HepG2 (cell line): ENCODE measurements around the gene HLA-DPB1. TPM values are rescaled to one million over a fixed set of nuclear protein-coding genes. Genes with fewer than 3 reads are reported as not detected.

Source experiments
- ATAC-seq: fragments of 200-7000 bp; cut with Tn5 transposase; 3 replicates; pipeline ENCODE4 v1.9.1; 2020; ENCODE audit warnings: mild to moderate bottlenecking, moderate library complexity
- BruUV-seq: library from RNA; stranded (reverse); fragments of 400-500 nt; replicated peaks from 2 replicates; lab custom pipeline; 2021; lab: Mats Ljungman, UMichigan
- CTCF ChIA-PET: fragments of 300-600 bp; formaldehyde crosslinking; extraction: SDS; loops from one replicate; lab custom pipeline; 2021; ENCODE audit warnings: low total read pairs, inconsistent platforms, low intra/inter-chr PET ratio; lab: Yijun Ruan, JAX
- POLR2A ChIA-PET: fragments of 350-600 bp; sonication (Branson Sonifier 250); formaldehyde crosslinking; loops from one replicate; lab custom pipeline; 2020; ENCODE audit warnings: antibody characterized with exemption, inconsistent platforms; lab: Yijun Ruan, JAX
- DNase-seq: peaks from one replicate; pipeline ENCODE4 v3.0.0-alpha.2; 2015; ENCODE audit warnings: low spot score
- FAIRE-seq: peaks from 3 replicates; lab custom pipeline; 2011; peaks lifted over from hg19 to GRCh38; lab: Jason Lieb, UNC
- H2AFZ ChIP-seq: one replicate; pipeline ENCODE4 v1.6.1; 2011; ENCODE audit warnings: low read length, inconsistent platforms
- H3K27ac ChIP-seq: fragments of 300-600 bp; 3 replicates; pipeline ENCODE4 v1.8.0; 2011; ENCODE audit warnings: mixed run types, mild to moderate bottlenecking, mixed read lengths, low read length, inconsistent platforms; ENCODE audit not compliant: insufficient read depth; ENCODE audit errors: extremely low read length
- H3K27me3 ChIP-seq, 2 experiments: fragments of 200-600 bp in 1 of 2; 2 replicates in 1 of 2; 3 replicates in 1 of 2; pipeline versions ENCODE4 v1.6.0 to v1.8.0; 2011; ENCODE audit warnings: low read length in 2 of 2, mild to moderate bottlenecking in 2 of 2, moderate library complexity in 2 of 2, inconsistent platforms in 1 of 2; ENCODE audit not compliant: insufficient read depth in 2 of 2, control insufficient read depth in 1 of 2
- H3K36me3 ChIP-seq, 2 experiments: fragments of 200-600 bp in 1 of 2; replicated peaks in 1 of 2; 2 replicates in 1 of 2; 3 replicates in 1 of 2; pipeline versions ENCODE4 v1.5.1 to v1.8.0; 2011; ENCODE audit warnings: low read length in 2 of 2, inconsistent platforms in 1 of 2; ENCODE audit not compliant: insufficient read depth in 2 of 2, control insufficient read depth in 1 of 2
- H3K4me1 ChIP-seq: 2 replicates; pipeline ENCODE4 v1.5.1; 2012; ENCODE audit warnings: low read length, inconsistent platforms; ENCODE audit not compliant: insufficient read depth
- H3K4me2 ChIP-seq: 2 replicates; pipeline ENCODE4 v1.6.0; 2011; ENCODE audit warnings: low read depth, low read length, inconsistent platforms
- H3K4me3 ChIP-seq, 3 experiments: fragments of 200-600 bp in 1 of 3; sonication (generic), shearing (Covaris generic) in 1 of 3; replicated peaks in 1 of 3; 2 replicates each; pipeline ENCODE4 v1.5.1; 2011 to 2016; ENCODE audit warnings: low read length in 3 of 3, inconsistent platforms in 2 of 3, low read depth in 2 of 3, mild to moderate bottlenecking in 2 of 3, control low read depth in 1 of 3, mixed read lengths in 1 of 3; ENCODE audit not compliant: insufficient read depth in 1 of 3
- H3K79me2 ChIP-seq: one replicate; pipeline ENCODE4 v1.6.1; 2011; ENCODE audit warnings: low read length, inconsistent platforms; ENCODE audit not compliant: insufficient read depth
- H3K9ac ChIP-seq: 2 replicates; pipeline ENCODE4 v1.6.0; 2011; ENCODE audit warnings: mild to moderate bottlenecking, low read depth, low read length, inconsistent platforms; ENCODE audit not compliant: insufficient read depth
- H3K9me3 ChIP-seq: 2 replicates; pipeline ENCODE4 v1.5.1; 2012; ENCODE audit warnings: mild to moderate bottlenecking, low read length
- H4K20me1 ChIP-seq: 2 replicates; pipeline ENCODE4 v1.6.0; 2011; ENCODE audit warnings: inconsistent platforms, mild to moderate bottlenecking, low read length, moderate library complexity; ENCODE audit not compliant: insufficient read depth
- NAIF1 ChIP-seq: sonication (generic); formaldehyde crosslinking; IDR thresholded peaks from 2 replicates; pipeline ENCODE4 v1.5.0; 2020; ENCODE audit warnings: mild to moderate bottlenecking, missing genetic modification reagents, borderline replicate concordance
- NFAT5 ChIP-seq: sonication (generic); formaldehyde crosslinking; IDR thresholded peaks from 2 replicates; pipeline ENCODE4 v1.4.0; 2020; ENCODE audit warnings: missing genetic modification reagents
- NFE2L2 ChIP-seq: fragments of 150-350 bp; IDR thresholded peaks from 2 replicates; pipeline ENCODE4 v1.6.1; 2014; ENCODE audit warnings: low read length
- NR3C1 ChIP-seq: sonication (generic); formaldehyde crosslinking; IDR thresholded peaks from 2 replicates; pipeline ENCODE4 v1.4.0; 2020; ENCODE audit warnings: missing genetic modification reagents
- PAX8 ChIP-seq: sonication (generic); formaldehyde crosslinking; IDR thresholded peaks from 2 replicates; pipeline ENCODE4 v1.8.0; 2022; ENCODE audit warnings: mild to moderate bottlenecking, missing genetic modification reagents, borderline replicate concordance
- PBX2 ChIP-seq: IDR thresholded peaks from 2 replicates; pipeline ENCODE4 v1.6.1; 2016; ENCODE audit warnings: control low read depth
- RAD21 ChIP-seq: fragments of 450-650 bp; formaldehyde crosslinking; IDR thresholded peaks from 2 replicates; pipeline ENCODE4 v1.5.0; 2020; ENCODE audit warnings: mild to moderate bottlenecking
- REL ChIP-seq: sonication (generic); formaldehyde crosslinking; conservative IDR thresholded peaks from 2 replicates; pipeline ENCODE4 v1.8.0; 2022; ENCODE audit warnings: mild to moderate bottlenecking, missing genetic modification reagents, moderate library complexity
- ZNF224 ChIP-seq: sonication (generic); formaldehyde crosslinking; IDR thresholded peaks from 2 replicates; pipeline ENCODE4 v1.5.0; 2020; ENCODE audit warnings: mild to moderate bottlenecking, missing genetic modification reagents
- WGBS: methylation state at CpG from one replicate; pipeline ENCODE4 v1.1.6; 2017; ENCODE audit warnings: low lambda C conversion rate; 5-methylcytosine and 5-hydroxymethylcytosine counted together
- in situ Hi-C: cut with HindIII; loops from 2 replicates; pipeline ENCODE4 v1.10.0; 2017; ENCODE audit warnings: low pct_unique_long_range_greater_than_20kb; ENCODE audit not compliant: extremely low pct_ligation_motif_present
- intact Hi-C: fragments of 100-400 bp; cut with micrococcal nuclease; formaldehyde crosslinking; loops from one replicate; pipeline ENCODE4 v1.10.0; 2022; ENCODE audit not compliant: unreplicated experiment
- polyA plus RNA-seq, 8 experiments: library from polyadenylated mRNA; depleted of rRNA in 3 of 8; stranded (reverse) in 7 of 8; unstranded in 1 of 8; fragments of >200 nt; fragmentation: Illumina TruSeq in 4 of 8; extraction: Trizol in 4 of 8; gene quantifications; 2 replicates each; pipeline versions ENCODE4 v1.2.1 to v1.2.3, GENCODE V29; 2011 to 2016; ENCODE audit warnings: low read depth in 4 of 8, missing spikeins in 1 of 8, mixed read lengths in 1 of 8; ENCODE audit not compliant: insufficient read depth in 1 of 8
- total RNA-seq, 5 experiments: library from RNA; depleted of rRNA; stranded (reverse); fragments of >200 nt; fragmentation: Illumina TruSeq; extraction: Trizol; gene quantifications; 2 replicates each; pipeline ENCODE4 v1.2.3, GENCODE V29; 2016; ENCODE audit warnings: low read depth in 1 of 5
- TF ChIP-seq, protein P1 (sequence below): sonication (generic); formaldehyde crosslinking; IDR thresholded peaks from 2 replicates; pipeline ENCODE4 v1.8.0; 2022; ENCODE audit warnings: low read depth, missing genetic modification reagents
- TF ChIP-seq, protein P2 (sequence below): IDR thresholded peaks from 2 replicates; pipeline ENCODE4 v1.6.1; 2012; ENCODE audit warnings: inconsistent platforms

HLA-DPB1 gene
- total and polyA plus RNA-seq, 2 of the 13 experiments (the other 11 are each of a cell fraction or from before 2014, with no cell fraction given) = not detected

- no peak overlapping the region for H2AFZ ChIP-seq
- DNase-seq (no peak), FAIRE-seq (no peak), ATAC-seq (no peak)
- intact Hi-C loops (no loop called here), in situ Hi-C loops (no loop called here)
- H3K36me3 ChIP-seq = no peaks in the 10 kb centered on the region
- H3K9ac ChIP-seq = no peak overlapping the region
- POLR2A ChIA-PET = no interaction called here
- no TSS peak for BruUV-seq
- no peaks in the 10 kb centered on the region for H4K20me1 ChIP-seq
- no peaks in the 10 kb centered on the region for H3K4me1 ChIP-seq
- H3K4me3 ChIP-seq = no peak overlapping the region
- CTCF ChIA-PET = no interaction called here
- H3K9me3 ChIP-seq = no peaks in the 10 kb centered on the region
- H3K27ac ChIP-seq = no peak overlapping the region
- H3K79me2 ChIP-seq = no peaks in the 10 kb centered on the region
- H3K27me3 ChIP-seq = peaks cover 0 to 12% of the 10 kb centered on the region in 2 experiments; a peak in 1 of 5 replicates
- 85% methylated on average over 2 of the region's 2 CpGs for WGBS
- TF ChIP-seq RAD21 (CRISPR knock-in tag) (no peak), ZNF224 (CRISPR knock-in tag) (no peak), NR3C1 (CRISPR knock-in tag) (no peak), PBX2 (no peak)
- no peak overlapping the region for H3K4me2 ChIP-seq
Observed at GRCh38 chr6:33107641-33108040, 31.9 kb downstream of the HLA-DPB1 start.

GRCh38 chr6:33108307-33108706 is 32.5 kb downstream of the HLA-DPB1 start:
- WGBS = 0% methylated on average over 2 of the region's 2 CpGs
- H3K4me3 ChIP-seq = no peak overlapping the region
- BruUV-seq = no TSS peak
- DNase-seq (no peak), ATAC-seq (no peak), FAIRE-seq (no peak)
- no peaks in the 10 kb centered on the region for H3K9me3 ChIP-seq
- peaks cover 0 to 17% of the 10 kb centered on the region in 2 experiments; a peak in 1 of 5 replicates for H3K27me3 ChIP-seq
- CTCF ChIA-PET = no interaction called here
- H2AFZ ChIP-seq = no peak overlapping the region
- H3K4me2 ChIP-seq = no peak overlapping the region
- no peak overlapping the region for H3K27ac ChIP-seq
- no peak overlapping the region for H3K9ac ChIP-seq
- POLR2A ChIA-PET = no interaction called here
- H3K79me2 ChIP-seq = no peaks in the 10 kb centered on the region
- in situ Hi-C loops (no loop called here), intact Hi-C loops (no loop called here)
- no peaks in the 10 kb centered on the region for H4K20me1 ChIP-seq
- no peaks in the 10 kb centered on the region for H3K4me1 ChIP-seq
- no peaks in the 10 kb centered on the region for H3K36me3 ChIP-seq
- TF ChIP-seq NFE2L2 (no peak), NAIF1 (no peak), PAX8 (CRISPR knock-in tag) (no peak), REL (no peak), NFAT5 (CRISPR knock-in tag) (no peak)
- TF ChIP-seq, protein P1, sequence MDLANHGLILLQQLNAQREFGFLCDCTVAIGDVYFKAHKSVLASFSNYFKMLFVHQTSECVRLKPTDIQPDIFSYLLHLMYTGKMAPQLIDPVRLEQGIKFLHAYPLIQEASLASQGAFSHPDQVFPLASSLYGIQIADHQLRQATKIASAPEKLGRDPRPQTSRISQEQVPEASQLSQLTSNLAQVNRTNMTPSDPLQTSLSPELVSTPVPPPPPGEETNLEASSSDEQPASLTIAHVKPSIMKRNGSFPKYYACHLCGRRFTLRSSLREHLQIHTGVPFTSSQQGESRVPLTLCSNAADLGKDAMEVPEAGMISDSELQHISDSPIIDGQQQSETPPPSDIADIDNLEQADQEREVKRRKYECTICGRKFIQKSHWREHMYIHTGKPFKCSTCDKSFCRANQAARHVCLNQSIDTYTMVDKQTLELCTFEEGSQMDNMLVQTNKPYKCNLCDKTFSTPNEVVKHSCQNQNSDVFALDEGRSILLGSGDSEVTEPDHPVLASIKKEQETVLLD = no peak
- TF ChIP-seq, protein P2, sequence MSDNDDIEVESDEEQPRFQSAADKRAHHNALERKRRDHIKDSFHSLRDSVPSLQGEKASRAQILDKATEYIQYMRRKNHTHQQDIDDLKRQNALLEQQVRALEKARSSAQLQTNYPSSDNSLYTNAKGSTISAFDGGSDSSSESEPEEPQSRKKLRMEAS = no peak
